HG03432 (cell line): ENCODE measurements around the gene CNRIP1.
A peak's percentile ranks its signal among the peaks of the same experiment; 100 is the strongest.

Experiments used
- ATAC-seq: cut with Tn5 transposase; IDR thresholded peaks from one replicate; pipeline ENCODE4 v1.9.1; 2021; ENCODE audit warnings: mild to moderate bottlenecking, moderate library complexity; ENCODE audit not compliant: unreplicated experiment

CNRIP1 gene

DNA sequence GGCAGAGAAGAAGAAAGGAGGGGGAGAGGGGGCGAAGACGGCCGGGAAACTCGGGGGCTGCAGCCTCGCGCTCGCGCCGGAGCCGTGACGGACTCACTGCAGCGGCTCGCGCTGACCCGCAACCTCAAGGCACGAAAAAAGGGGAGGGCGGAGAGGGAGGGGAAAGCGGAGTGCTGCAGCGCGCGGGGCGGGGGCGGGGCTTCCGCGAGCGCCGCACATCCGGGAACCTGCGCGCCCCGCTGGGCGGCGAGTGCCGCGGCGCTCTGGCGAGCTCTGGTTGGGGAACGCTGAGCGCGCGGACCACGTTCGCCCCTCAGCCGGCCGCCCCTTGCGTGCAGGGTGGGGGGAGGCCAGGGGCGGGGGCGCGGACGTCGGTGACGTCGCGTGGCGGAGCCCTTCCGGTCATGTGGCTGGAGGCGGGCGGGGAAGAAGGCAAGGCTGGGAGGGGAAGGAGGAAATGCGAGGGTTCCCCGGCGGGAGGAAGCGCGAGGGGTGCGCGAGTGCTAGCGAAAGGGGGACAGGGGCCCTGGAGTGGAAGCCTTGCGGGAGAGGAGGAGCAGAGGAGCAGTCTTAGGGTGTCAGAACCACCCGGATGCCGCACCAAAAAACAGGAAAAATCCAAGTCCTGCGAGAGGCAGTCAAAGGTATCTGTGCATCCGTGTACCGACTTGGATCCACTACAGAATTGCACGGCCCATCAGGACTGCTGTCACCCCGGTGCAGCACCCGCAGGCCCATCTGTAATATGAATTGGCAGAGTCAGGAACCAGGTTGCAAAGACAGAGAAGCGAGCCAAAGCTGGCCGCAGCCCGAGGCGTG is 67.1 kb downstream of the CNRIP1 start, which contains the start of gene PPP3R1:
Gene PPP3R1, minus strand, starts transcription at position 133 of the 819 bp plus-strand sequence. CDS start 405 bp downstream, outside the sequence.
- peak; percentile 89 for ATAC-seq

DNA sequence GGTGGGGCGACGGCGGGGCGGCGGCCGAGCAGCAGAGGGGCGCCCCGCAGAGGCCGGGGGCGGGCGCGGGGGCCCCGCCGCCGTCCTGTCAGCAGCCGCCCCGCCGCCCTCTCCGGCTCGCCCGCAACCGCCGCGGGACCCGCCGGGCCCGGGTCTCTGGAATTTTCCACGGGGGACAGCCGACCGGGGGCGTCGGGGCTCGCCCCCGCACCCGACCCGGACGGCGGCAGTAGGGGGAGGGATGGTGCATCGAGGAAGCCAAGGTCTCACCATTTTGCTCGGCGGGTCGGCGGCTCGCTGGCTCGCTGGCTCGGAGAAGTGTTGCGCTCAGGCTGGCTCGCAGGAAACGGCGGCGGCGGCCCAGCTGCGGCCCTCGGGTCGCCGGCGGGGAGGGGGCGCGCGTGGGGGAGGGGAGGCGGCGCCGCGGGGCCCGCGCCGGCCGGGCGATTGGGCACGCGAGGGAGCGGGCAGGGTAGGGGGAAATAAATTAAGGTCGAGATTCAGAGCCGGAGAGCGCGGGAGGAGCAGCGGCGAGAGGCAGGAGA is 67.8 kb downstream of the CNRIP1 start:
- peak; percentile 13 for ATAC-seq

DNA sequence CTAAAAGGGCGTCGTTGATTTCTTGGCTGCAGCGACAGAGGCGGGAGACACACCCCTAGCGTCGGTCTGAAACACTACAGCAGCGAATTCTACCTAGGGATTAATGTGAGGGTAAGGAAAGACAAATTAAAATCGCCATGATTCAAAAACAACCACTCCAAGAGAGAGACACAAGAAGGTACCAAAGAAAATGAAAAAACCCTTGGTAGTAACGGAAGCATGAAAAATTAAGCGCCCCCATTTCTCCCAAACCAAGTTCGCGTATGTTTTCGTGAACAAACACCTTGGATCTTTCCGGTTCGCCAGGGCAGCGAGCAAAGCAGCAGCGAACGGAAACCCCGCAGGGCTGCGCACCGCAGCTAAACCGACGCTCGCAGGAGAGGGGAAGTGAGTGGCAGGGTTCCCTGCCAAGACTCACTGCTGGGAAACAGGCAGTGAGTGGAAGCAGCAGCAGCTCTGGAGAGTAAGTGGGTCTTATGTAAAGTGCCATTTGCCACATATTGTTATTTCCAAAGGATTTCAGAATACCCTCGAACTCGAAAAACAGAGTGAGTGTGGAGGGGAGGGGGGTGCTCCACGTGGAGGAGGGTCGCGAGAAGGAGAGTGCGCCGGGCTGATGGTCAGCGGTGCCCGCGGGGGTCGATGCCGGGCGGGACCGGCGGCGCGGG is 68.4 kb downstream of the CNRIP1 start:
- peak; percentile 54 for ATAC-seq

DNA sequence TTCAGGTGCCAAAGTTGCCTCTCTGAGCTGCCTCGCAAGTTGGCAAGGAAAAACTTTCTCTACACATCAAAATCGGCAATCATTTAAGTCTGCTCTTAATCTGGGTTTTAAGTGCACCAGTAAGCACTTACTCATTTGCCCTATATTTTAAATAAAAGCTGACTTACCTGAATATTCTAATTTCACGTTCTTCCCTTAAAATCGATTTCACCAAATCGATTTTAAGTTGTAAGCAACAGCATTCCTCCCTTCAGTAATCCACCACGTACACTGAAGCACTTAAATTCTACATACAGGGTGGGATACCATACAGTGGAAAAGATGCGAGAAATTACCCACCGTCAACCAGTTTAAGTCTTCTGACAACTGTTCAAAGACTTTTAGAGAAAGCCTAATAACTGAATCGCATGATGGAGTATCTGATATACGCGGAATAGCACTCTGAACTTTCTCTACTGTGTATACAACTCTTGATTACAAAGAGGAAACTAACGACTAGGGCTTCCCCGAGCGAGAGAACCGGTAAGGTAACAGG is 69.0 kb downstream of the CNRIP1 start:
- ATAC-seq: no peak

DNA sequence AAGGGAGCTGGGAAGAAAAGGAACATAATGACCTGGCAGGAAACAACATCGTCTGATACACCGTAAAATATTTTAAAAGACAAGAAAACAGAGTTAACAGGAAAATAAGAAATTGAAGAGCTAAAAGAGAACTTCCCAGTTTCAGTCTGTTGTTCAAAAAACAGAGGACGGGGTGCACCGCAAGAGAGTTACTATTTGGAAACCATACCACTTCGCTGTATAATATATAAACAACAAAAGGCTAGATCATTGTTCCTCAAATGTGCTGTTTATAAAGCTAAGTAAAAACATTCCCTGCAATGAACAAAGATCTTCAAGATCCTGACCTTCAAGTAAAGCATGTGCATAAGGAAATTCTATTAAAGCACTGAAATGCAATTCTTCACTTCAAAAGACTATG is 69.6 kb downstream of the CNRIP1 start:
- ATAC-seq: no peak

DNA sequence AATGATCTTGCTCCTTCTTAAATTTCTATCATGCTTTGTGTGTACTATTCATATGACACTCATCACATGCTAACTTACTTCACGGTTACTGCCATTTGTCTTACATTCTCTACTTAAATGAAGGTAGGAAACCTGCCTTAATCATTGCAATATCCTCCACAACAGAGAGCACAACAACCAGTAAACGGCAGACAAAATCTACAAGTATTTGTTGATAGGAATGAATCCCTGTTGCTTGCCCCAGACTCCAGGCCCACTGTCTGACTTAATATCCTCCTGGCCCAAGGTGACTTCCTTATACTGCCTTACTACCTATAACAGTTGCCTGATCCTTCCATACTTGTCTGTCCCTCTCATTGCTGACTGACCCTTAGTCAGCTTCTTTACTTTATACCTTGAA is 70.9 kb downstream of the CNRIP1 start:
- no peak for ATAC-seq

DNA sequence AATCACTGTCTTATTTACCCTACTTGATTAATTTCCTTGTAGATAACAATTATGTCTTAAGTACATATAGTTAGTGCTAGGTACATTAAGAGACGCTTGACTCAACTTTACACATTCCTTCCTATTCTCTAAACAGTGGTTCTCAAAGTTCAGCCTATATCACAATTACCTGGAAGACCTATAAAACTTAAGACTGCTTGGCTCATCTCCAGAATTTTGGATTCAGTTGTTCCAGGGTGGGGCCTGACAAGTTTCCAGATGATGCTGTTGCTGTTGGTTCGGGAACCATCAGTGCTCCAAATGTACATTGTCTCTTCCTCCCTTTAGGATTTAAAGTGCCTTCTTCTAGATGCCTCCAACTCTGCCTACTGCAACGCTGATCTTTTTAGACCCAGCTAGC is 71.4 kb downstream of the CNRIP1 start:
- ATAC-seq: no peak

DNA sequence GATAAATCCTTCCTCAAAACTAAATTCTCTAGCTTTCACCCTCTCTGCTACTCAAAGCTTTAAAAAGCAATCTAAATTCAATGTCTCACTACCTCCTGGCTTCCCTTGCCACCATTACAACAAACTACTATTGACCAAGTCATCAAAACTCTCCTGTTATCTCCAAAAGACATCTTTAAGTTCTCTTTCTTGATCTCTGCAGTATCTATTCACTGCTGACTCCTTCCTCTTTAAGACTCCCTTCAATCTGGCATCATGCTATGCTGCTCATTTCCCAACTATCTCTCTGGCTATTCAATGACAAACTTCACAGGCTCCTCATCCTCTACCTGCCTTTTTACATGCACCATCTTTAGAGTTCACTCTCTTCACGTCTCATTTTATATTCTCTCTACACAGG is 73.4 kb downstream of the CNRIP1 start:
- ATAC-seq: no peak

DNA sequence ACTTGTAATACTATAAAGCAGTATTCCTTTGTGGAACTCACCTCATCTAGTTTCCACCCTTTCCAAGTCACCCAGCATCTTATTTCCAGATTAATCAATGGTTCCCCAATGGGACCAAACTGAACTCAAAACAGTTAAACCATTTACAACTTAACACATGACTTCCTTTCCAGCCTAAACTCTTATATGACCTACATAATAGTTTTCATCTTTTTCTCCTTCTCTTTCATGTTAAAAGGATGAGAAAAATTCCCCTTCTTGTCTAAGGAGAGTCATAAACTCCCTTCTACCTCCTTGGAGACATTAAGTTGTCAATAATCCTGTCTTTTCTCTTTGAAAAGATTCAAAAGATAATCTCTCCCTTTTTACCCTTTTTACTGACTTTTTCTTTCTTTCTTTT is 74.1 kb downstream of the CNRIP1 start:
- ATAC-seq: no peak

DNA sequence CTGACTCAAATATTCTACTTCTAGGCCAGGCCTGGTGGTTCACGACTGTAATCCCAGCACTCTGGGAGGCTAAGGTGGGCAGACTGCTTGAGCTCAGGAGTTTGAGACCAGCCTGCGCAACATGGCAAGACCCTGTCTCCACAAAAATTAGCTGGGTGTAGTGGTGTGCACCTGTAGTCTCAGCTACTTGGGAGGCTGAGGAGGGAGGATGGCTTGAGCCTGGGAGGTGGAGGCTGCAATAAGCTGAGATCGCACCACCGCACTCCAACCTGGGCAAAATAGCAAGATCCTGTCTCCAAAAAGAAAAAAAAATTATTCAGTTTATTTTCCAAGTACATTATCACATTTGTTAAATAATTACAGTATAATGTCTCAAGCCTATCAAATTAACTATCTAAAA is 74.7 kb downstream of the CNRIP1 start:
- no peak for ATAC-seq

DNA sequence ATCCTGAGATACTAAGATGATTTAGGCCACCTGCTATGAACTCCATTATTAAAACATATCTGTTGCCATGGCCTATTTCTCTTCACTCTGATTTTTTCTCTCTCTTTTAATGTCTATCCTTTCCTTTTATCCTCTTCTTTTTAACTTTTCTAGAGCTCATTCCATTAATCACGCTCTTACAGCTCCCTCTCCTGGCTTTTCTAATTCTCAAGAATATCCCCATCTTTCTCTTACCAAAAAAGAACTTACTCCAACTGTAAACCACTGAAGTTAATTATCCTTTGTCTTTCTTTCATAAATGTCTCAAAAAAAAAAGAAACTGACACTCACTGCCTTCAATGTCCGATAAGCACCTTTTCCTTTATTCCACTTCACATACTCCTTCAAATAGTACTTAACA is 75.3 kb downstream of the CNRIP1 start:
- no peak for ATAC-seq
